Measurements from ENCODE around the gene FOXG1.
A peak's percentile ranks its signal among the peaks of the same experiment; 100 is the strongest.

Gene FOXG1

GRCh38 chr14:28746247-28746646, 20.3 kb upstream of the FOXG1 start:
- no peak for DNase-seq
- Histone ChIP-seq H3K27me3 (ENCODE audit: insufficient read depth, low read depth, severe bottlenecking) (no peaks in the 10 kb centered on the region), H3K9me3 (ENCODE audit: severe bottlenecking) (peaks cover 2% of the 10 kb centered on the region), H3K36me3 (no peaks in the 10 kb centered on the region), H3K27ac (no peak overlapping the region), H3K4me3 (ENCODE audit: low read depth, low read length) (no peak overlapping the region)
- no peak for TF ChIP-seq CTCF (IDR thresholded peaks at IDR 0.05; ENCODE audit: low read depth, low read length)

- Histone ChIP-seq H3K27ac (no peak overlapping the region), H3K27me3 (ENCODE audit: insufficient read depth, low read depth, severe bottlenecking) (no peaks in the 10 kb centered on the region), H3K9me3 (ENCODE audit: severe bottlenecking) (peaks cover 2% of the 10 kb centered on the region), H3K36me3 (no peaks in the 10 kb centered on the region), H3K4me3 (ENCODE audit: low read depth, low read length) (no peak overlapping the region)
- peak; percentile 78 for DNase-seq
- TF ChIP-seq CTCF (IDR thresholded peaks at IDR 0.05; ENCODE audit: low read depth, low read length): peak; percentile 87
Measured at GRCh38 chr14:28751467-28752058, 15.0 kb upstream of the FOXG1 start.

GRCh38 chr14:28754209-28754985, 12.2 kb upstream of the FOXG1 start:
- Histone ChIP-seq H3K36me3 (no peaks in the 10 kb centered on the region), H3K4me3 (ENCODE audit: low read depth, low read length) (no peak overlapping the region), H3K27me3 (ENCODE audit: insufficient read depth, low read depth, severe bottlenecking) (no peaks in the 10 kb centered on the region), H3K9me3 (ENCODE audit: severe bottlenecking) (no peaks in the 10 kb centered on the region), H3K27ac (no peak overlapping the region)
- peak; percentile 43 for DNase-seq
- TF ChIP-seq CTCF (IDR thresholded peaks at IDR 0.05; ENCODE audit: low read depth, low read length): peak; percentile 58

DNA sequence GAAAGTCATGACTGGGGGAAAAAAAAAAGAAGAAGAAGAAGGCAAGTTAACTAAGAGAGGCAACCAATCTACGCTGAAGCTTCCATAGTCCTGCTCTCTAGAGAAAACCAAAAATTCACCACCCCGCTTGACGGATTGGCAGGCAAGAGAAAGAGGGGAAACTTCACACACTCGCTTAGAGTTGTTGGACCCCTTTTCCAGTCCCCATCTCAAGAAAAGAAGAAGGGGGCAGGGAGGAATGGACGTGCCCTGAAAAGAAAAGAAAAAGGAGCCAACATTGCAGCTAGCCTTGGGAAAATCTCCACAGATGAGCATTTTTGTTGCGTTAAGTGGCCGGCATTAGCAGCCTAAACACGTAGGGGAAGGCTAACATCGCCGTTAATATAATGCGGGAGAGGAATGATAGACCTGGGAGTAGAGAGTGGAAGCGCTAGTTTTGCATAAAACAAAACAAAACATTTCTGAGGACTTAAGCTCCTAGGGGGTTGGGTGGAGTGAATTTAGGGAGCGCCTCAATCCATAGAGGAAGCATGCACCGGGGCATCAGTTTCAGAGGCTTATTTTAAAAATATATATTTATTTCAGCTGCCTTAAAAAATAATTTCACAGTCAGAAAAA, 11.3 kb upstream of the FOXG1 start:
- Histone ChIP-seq H3K27me3 (ENCODE audit: insufficient read depth, low read depth, severe bottlenecking) (no peaks in the 10 kb centered on the region), H3K36me3 (no peaks in the 10 kb centered on the region), H3K27ac (no peak overlapping the region), H3K4me3 (ENCODE audit: low read depth, low read length) (no peak overlapping the region), H3K9me3 (ENCODE audit: severe bottlenecking) (no peaks in the 10 kb centered on the region)
- no peak for TF ChIP-seq CTCF (IDR thresholded peaks at IDR 0.05; ENCODE audit: low read depth, low read length)
- no peak for DNase-seq

DNA sequence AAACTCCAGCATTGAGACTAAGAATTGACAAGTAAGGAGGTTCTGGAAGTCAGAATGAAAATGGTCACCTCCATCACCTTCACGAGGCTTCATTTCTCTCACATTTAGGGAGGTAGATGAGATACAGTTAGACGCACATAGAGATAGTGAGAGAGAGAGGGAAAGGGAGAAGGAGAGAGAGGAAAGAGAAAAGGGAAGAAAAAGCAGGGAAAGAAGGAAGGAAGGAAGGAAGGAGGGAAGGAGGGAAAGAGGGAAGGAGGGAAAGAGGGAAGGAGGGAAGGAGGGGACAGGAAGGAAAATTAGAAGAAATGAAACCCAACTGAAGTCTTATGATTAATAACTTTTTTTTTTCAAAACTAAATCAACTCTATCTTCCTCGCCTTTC, 10.7 kb upstream of the FOXG1 start:
- no peak for DNase-seq
- TF ChIP-seq CTCF (IDR thresholded peaks at IDR 0.05; ENCODE audit: low read depth, low read length): no peak
- H3K27me3 ChIP-seq (ENCODE audit: insufficient read depth, low read depth, severe bottlenecking): no peaks in the 10 kb centered on the region
- no peak overlapping the region for H3K4me3 ChIP-seq (ENCODE audit: low read depth, low read length)
- no peak overlapping the region for H3K27ac ChIP-seq
- H3K36me3 ChIP-seq: no peaks in the 10 kb centered on the region
- H3K9me3 ChIP-seq (ENCODE audit: severe bottlenecking): no peaks in the 10 kb centered on the region
